BLaER1 (cell line): ENCODE results near the gene PMVK.

Experiments
- H3K27ac ChIP-seq: shearing (Covaris generic); formaldehyde crosslinking; 2 replicates; pipeline ENCODE4 v1.8.1; 2022
- H3K27me3 ChIP-seq: shearing (Covaris generic); formaldehyde crosslinking; 2 replicates; pipeline ENCODE4 v1.8.1; 2022
- H3K36me3 ChIP-seq: shearing (Covaris generic); formaldehyde crosslinking; 2 replicates; pipeline ENCODE4 v1.8.1; 2022
- H3K4me1 ChIP-seq: shearing (Covaris generic); formaldehyde crosslinking; 2 replicates; pipeline ENCODE4 v1.8.1; 2022
- H3K4me2 ChIP-seq: shearing (Covaris generic); formaldehyde crosslinking; 2 replicates; pipeline ENCODE4 v1.8.1; 2022
- H3K4me3 ChIP-seq: shearing (Covaris generic); formaldehyde crosslinking; 2 replicates; pipeline ENCODE4 v1.8.1; 2022
- H3K9ac ChIP-seq: shearing (Covaris generic); formaldehyde crosslinking; 2 replicates; pipeline ENCODE4 v1.8.1; 2022
- H3K9me3 ChIP-seq: shearing (Covaris generic); formaldehyde crosslinking; 2 replicates; pipeline ENCODE4 v1.8.1; 2022
- H4K20me1 ChIP-seq: shearing (Covaris generic); formaldehyde crosslinking; 2 replicates; pipeline ENCODE4 v1.8.1; 2022
- Cebpa-rat ChIP-seq: shearing (Covaris generic); IDR thresholded peaks from 2 replicates; pipeline ENCODE4 v1.8.1; 2022

Gene PMVK

DNA sequence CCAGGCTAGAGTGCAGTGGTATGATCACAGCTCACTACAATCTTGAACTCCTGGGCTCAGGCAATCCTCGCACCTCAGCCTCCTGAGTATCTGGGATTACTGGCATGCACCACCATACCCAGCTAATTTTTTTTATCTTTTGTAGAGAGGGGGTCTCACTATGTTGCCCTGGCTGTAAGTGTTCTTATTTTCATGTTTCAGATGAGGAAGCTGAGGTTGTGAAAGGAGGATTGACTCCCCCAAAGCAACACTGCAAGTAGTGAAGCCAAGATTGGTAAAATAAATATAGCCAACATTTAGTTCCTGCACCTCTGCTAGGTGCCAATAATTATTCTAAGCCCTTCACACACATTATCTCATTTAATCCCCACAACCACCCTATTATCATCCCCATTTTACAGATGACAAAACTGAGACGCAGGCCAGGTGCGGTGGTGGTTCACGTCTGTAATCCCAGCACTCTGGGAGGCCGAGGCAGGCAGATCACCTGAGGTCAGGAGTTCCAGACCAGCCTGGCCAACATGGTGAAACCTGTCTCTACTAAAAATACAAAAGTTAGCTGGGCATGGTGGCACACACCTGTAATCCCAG is 2.1 kb downstream of the PMVK start:
- H3K9ac ChIP-seq: no peak overlapping the region
- no peak overlapping the region for H3K4me3 ChIP-seq
- peaks cover 29% of the 10 kb centered on the region for H3K36me3 ChIP-seq
- no peaks in the 10 kb centered on the region for H3K27me3 ChIP-seq
- H3K4me1 ChIP-seq: peaks cover 39% of the 10 kb centered on the region
- no peak overlapping the region for H3K27ac ChIP-seq
- TF ChIP-seq Cebpa-rat: no peak
- H4K20me1 ChIP-seq: no peaks in the 10 kb centered on the region
- H3K4me2 ChIP-seq: no peak overlapping the region
- no peaks in the 10 kb centered on the region for H3K9me3 ChIP-seq

GRCh38 chr1:154931940-154932487 is 4.5 kb downstream of the PMVK start:
- no peak for TF ChIP-seq Cebpa-rat
- Histone ChIP-seq H3K4me1 (peaks cover 20% of the 10 kb centered on the region), H3K4me2 (no peak overlapping the region), H3K9me3 (no peaks in the 10 kb centered on the region), H3K4me3 (no peak overlapping the region), H3K9ac (no peak overlapping the region), H4K20me1 (no peaks in the 10 kb centered on the region), H3K27ac (no peak overlapping the region), H3K36me3 (peaks cover 53% of the 10 kb centered on the region), H3K27me3 (no peaks in the 10 kb centered on the region)

- Histone ChIP-seq H3K9me3 (no peaks in the 10 kb centered on the region), H3K4me2 (peak overlapping the region; percentile 18), H4K20me1 (no peaks in the 10 kb centered on the region), H3K9ac (no peak overlapping the region), H3K4me1 (peaks cover 11% of the 10 kb centered on the region), H3K4me3 (no peak overlapping the region), H3K27ac (no peak overlapping the region), H3K27me3 (no peaks in the 10 kb centered on the region), H3K36me3 (peaks cover 93% of the 10 kb centered on the region)
- no peak for TF ChIP-seq Cebpa-rat
These were observed 10.3 kb downstream of the PMVK start for GRCh38 chr1:154926201-154926600.

GRCh38 chr1:154925335-154926170 is 11.0 kb downstream of the PMVK start:
- Histone ChIP-seq H3K9me3 (no peaks in the 10 kb centered on the region), H3K4me2 (peak overlapping the region; percentile 18), H4K20me1 (no peaks in the 10 kb centered on the region), H3K27me3 (no peaks in the 10 kb centered on the region), H3K27ac (peak overlapping the region; percentile 31; the same call in 1 of the 2 replicates), H3K9ac (no peak overlapping the region), H3K4me3 (no peak overlapping the region), H3K36me3 (peaks cover 91% of the 10 kb centered on the region), H3K4me1 (peaks cover 11% of the 10 kb centered on the region)
- no peak for TF ChIP-seq Cebpa-rat

DNA sequence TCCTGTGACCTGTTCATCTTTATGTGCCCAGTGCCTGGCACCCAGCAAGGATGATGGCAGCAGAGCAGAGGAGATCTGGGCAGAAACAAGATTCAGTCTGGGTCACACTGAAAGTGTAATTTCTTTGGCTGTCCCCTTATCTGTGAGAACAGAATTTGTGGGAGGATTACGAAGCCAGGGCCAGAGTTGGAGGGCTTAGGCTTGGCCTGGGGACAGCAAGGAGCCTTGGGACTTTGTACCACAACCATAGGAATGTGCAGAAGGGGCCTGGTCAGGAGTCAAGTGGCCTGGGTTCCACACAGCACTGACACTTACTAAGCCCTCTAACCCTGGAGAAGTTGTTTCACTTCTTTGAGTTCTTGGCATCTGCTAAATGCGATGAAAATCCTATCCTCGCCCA is 12.8 kb downstream of the PMVK start:
- Histone ChIP-seq H3K27me3 (no peaks in the 10 kb centered on the region), H3K27ac (no peak overlapping the region), H3K36me3 (peaks cover 75% of the 10 kb centered on the region), H4K20me1 (no peaks in the 10 kb centered on the region), H3K9me3 (no peaks in the 10 kb centered on the region), H3K4me1 (peaks cover 11% of the 10 kb centered on the region), H3K4me2 (no peak overlapping the region), H3K9ac (no peak overlapping the region), H3K4me3 (no peak overlapping the region)
- no peak for TF ChIP-seq Cebpa-rat

DNA sequence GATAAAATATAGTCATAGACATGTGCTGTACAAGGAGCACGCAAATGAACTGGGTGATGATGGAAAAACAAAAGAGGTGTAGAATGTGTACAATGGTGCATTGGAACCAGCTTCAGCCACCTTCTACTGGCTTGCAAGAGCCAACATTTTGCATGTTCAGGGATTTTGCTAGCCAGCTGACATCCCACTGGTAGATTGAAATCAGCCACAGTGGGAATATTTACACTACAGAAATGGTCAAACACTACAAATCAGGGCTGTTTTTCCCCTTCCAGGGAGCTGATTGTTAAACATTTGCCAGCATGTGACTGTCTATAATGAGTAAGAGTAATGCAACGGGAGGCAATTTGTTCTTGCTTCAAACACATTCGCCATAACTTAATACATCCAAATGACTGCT is 23.2 kb downstream of the PMVK start:
- H4K20me1 ChIP-seq: no peaks in the 10 kb centered on the region
- no peak overlapping the region for H3K4me3 ChIP-seq
- H3K9ac ChIP-seq: no peak overlapping the region
- 0 out of 2 replicates have a peak, but pooled peaks cover 6% of the 10 kb centered on the region for H3K36me3 ChIP-seq
- H3K4me1 ChIP-seq: no peaks in the 10 kb centered on the region
- H3K27me3 ChIP-seq: no peaks in the 10 kb centered on the region
- no peak overlapping the region for H3K27ac ChIP-seq
- peaks cover 12% of the 10 kb centered on the region for H3K9me3 ChIP-seq
- H3K4me2 ChIP-seq: no peak overlapping the region
- TF ChIP-seq Cebpa-rat: no peak

DNA sequence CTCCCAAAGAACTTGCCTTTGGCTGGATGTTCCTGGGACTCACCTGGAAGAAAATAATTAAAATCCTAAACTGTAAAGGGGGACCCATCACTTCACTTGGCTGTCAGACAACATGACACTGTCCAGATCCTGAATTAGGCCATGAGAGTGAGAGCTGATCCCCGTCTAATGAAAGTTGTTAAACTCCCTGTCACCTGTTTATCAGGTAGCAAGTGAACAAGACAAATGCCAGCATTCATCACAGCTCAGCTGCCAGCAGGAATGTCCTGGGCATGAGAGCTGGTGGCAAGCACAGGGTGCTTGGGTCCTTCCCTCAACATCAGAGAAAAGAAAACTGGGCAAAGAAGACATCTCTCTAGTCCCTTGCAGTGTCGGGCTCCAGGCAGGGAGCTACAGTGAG is 23.8 kb downstream of the PMVK start:
- Histone ChIP-seq H3K9me3 (peaks cover 18% of the 10 kb centered on the region), H3K27me3 (no peaks in the 10 kb centered on the region), H3K4me1 (no peaks in the 10 kb centered on the region), H3K36me3 (0 out of 2 replicates have a peak, but pooled peaks cover 6% of the 10 kb centered on the region), H4K20me1 (no peaks in the 10 kb centered on the region), H3K27ac (no peak overlapping the region), H3K4me3 (no peak overlapping the region), H3K4me2 (no peak overlapping the region), H3K9ac (no peak overlapping the region)
- no peak for TF ChIP-seq Cebpa-rat

DNA sequence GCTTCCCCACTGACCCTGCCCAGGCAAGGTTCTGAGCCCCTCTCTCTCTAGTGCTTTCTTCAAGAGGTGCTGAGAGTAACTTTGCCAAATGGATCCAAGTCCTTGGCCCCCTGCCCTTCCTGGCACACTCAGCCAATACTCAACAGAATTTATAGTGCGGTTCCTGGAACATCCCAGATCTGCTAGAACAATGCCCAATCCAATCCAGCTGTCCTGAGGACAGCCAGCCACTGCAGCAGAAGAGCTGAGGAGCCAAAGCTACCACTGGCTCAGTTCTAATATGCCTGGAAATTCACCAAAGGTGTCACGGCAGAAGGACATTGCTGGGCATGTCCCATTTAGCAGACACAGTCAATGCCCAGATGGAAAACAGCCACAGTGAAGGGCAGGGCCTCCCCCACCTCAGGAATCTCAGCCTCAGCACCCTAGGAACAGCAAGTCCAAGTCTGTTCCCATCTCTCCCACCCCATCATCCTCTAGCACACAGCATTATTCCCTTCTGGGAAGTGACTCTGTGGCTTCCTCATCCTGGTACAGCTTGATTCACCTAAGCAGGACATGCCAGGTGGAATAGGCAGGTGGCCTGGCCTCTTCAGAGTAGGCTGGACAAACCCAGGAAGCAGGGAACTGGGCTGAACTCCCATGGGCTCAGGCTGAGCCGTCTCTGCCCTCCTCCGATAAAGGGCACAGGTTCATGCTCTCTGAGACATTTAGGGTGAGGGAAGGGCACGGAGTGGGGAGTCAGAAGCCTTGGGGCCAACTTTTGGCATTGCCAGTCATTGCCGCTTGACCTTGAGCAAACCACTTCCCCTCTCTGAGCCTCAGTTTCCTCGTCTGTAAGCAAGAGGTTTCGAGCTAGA is 24.6 kb downstream of the PMVK start:
- no peaks in the 10 kb centered on the region for H3K4me1 ChIP-seq
- TF ChIP-seq Cebpa-rat: no peak
- H3K36me3 ChIP-seq: 0 out of 2 replicates have a peak, but pooled peaks cover 6% of the 10 kb centered on the region
- H3K4me3 ChIP-seq: no peak overlapping the region
- H3K27ac ChIP-seq: no peak overlapping the region
- no peaks in the 10 kb centered on the region for H4K20me1 ChIP-seq
- H3K9me3 ChIP-seq: peaks cover 25% of the 10 kb centered on the region
- H3K9ac ChIP-seq: no peak overlapping the region
- no peaks in the 10 kb centered on the region for H3K27me3 ChIP-seq
- no peak overlapping the region for H3K4me2 ChIP-seq

DNA sequence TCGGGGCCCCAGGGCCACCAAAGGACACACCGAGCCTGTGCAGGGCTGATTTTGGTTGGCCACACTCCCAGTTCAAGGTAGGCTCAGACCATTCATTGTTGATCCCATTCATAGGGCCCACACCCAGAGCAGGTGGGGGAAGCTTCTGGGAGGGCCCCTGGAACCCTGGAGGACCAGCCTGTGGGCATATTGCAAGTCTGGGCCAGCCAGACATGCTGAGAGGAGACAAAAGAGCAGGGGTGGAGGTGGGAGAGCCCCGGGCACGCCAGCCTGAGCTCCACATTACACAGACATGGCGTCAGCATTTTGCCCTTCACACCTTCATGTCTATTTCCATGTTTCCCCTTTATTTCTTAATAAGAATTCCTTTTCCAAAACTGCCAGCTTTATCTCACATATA is 25.7 kb downstream of the PMVK start:
- Histone ChIP-seq H3K4me3 (no peak overlapping the region), H3K36me3 (0 out of 2 replicates have a peak, but pooled peaks cover 6% of the 10 kb centered on the region), H3K27ac (no peak overlapping the region), H3K27me3 (no peaks in the 10 kb centered on the region), H4K20me1 (no peaks in the 10 kb centered on the region), H3K9me3 (peaks cover 28% of the 10 kb centered on the region), H3K4me1 (no peaks in the 10 kb centered on the region), H3K4me2 (no peak overlapping the region), H3K9ac (no peak overlapping the region)
- TF ChIP-seq Cebpa-rat: no peak
